A673 (cell line): ENCODE data around the gene FDX1. TPM values are rescaled to one million over a fixed set of nuclear protein-coding genes. Genes with fewer than 3 reads are reported as not detected.

ENCODE experiments used
- BruUV-seq: library from RNA; stranded (reverse); fragments of 400-500 nt; replicated peaks from 2 replicates; lab custom pipeline; 2021; lab: Mats Ljungman, UMichigan
- CTCF ChIA-PET: fragments of 300-600 bp; sonication (Branson Sonifier 250); formaldehyde crosslinking; loops from one replicate; lab custom pipeline; 2022; ENCODE audit warnings: antibody characterized with exemption; lab: Charles Lee
- POLR2A ChIA-PET: fragments of 300-600 bp; sonication (Branson Sonifier 250); formaldehyde crosslinking; loops from one replicate; lab custom pipeline; 2022; ENCODE audit warnings: antibody characterized with exemption; ENCODE audit not compliant: low non-redundant PET; lab: Charles Lee
- DNase-seq: peaks from one replicate; pipeline ENCODE4 v3.0.0-alpha.2; 2015; ENCODE audit warnings: low spot score
- H3K27ac ChIP-seq: fragments of 200-600 bp; sonication (generic); 2 replicates; pipeline ENCODE4 v1.5.1; 2016; ENCODE audit warnings: mixed run types, low read depth, mild to moderate bottlenecking, mixed read lengths, antibody characterized with exemption, low read length; ENCODE audit not compliant: poor library complexity, severe bottlenecking
- H3K27me3 ChIP-seq: fragments of 200-600 bp; sonication (generic); replicated peaks from 2 replicates; pipeline ENCODE4 v1.6.1; 2017; ENCODE audit warnings: mixed run types, low read depth, mild to moderate bottlenecking, mixed read lengths, antibody characterized with exemption, low read length; ENCODE audit not compliant: insufficient read depth, poor library complexity
- H3K36me3 ChIP-seq: fragments of 200-600 bp; sonication (generic); 2 replicates; pipeline ENCODE4 v1.6.1; 2016; ENCODE audit warnings: mixed run types, mild to moderate bottlenecking, mixed read lengths, antibody characterized with exemption, low read length; ENCODE audit not compliant: insufficient read depth, poor library complexity, severe bottlenecking
- H3K4me1 ChIP-seq: fragments of 200-600 bp; sonication (generic); 2 replicates; pipeline ENCODE4 v1.6.1; 2017; ENCODE audit warnings: mixed run types, mild to moderate bottlenecking, mixed read lengths, antibody characterized with exemption, low read length; ENCODE audit not compliant: insufficient read depth, poor library complexity, severe bottlenecking
- H3K4me3 ChIP-seq: fragments of 200-600 bp; sonication (generic); 2 replicates; pipeline ENCODE4 v1.5.1; 2016; ENCODE audit warnings: low read depth, mixed run types, mild to moderate bottlenecking, mixed read lengths, low read length; ENCODE audit not compliant: poor library complexity, severe bottlenecking
- H3K9me3 ChIP-seq: fragments of 200-600 bp; sonication (generic); 2 replicates; pipeline ENCODE4 v1.6.1; 2016; ENCODE audit warnings: mixed run types, low read depth, mild to moderate bottlenecking, mixed read lengths, antibody characterized with exemption, low read length; ENCODE audit not compliant: poor library complexity, severe bottlenecking
- EZH2 ChIP-seq: fragments of 200-600 bp; sonication (generic); IDR thresholded peaks from 2 replicates; pipeline ENCODE4 v1.6.1; 2017; ENCODE audit warnings: borderline replicate concordance, low read depth, mild to moderate bottlenecking, mixed read lengths, antibody characterized with exemption, low read length; ENCODE audit not compliant: poor library complexity, severe bottlenecking
- intact Hi-C: fragments of 100-400 bp; cut with micrococcal nuclease; formaldehyde crosslinking; loops from one replicate; pipeline ENCODE4 v1.10.0; 2022; ENCODE audit not compliant: unreplicated experiment
- total RNA-seq: library from RNA; stranded (reverse); gene quantifications from 2 replicates; pipeline ENCODE4 v1.2.3, GENCODE V29; 2021
- TF ChIP-seq, protein P1 (sequence below): fragments of 300-800, 200-600 bp; sonication (generic); conservative IDR thresholded peaks from 2 replicates; pipeline ENCODE4 v1.5.1; 2017; ENCODE audit warnings: low read depth, mild to moderate bottlenecking, antibody characterized with exemption, low read length, moderate library complexity, mixed read lengths

Gene FDX1
- total RNA-seq, 1 experiment from 2014 or later, result 62.3 TPM

DNA sequence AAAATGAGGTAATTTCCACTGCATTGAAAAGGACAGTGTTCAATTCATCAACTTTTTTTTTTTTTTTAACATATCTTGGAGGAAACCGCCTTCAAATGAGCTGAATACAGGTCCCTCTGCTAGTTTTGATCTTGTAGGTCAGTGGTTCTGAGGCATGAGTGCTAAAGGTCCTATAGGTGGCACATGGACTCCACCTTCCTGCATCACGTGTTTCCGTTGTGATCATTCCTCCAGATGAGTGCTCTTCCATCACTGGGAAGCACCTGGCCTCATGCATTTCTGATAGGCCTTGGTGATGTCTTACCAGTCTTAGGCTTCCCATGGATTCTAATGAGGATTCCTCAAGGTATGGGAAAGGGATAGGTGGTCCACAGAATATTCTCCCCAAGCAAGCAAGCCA is 37.8 kb downstream of the FDX1 start:
- Histone ChIP-seq H3K27me3 (no peaks in the 10 kb centered on the region), H3K9me3 (no peaks in the 10 kb centered on the region), H3K4me3 (no peak overlapping the region), H3K36me3 (peaks cover 30% of the 10 kb centered on the region), H3K27ac (no peak overlapping the region), H3K4me1 (peaks cover 6% of the 10 kb centered on the region)
- POLR2A ChIA-PET, result no interaction called here
- no TSS peak for BruUV-seq
- no peak for DNase-seq
- CTCF ChIA-PET, result no interaction called here
- intact Hi-C loops, result loop anchor here (10.0 kb wide), 1 partner anchor 957 kb away; no protein-coding TSS in a partner anchor
- TF ChIP-seq, protein P1, sequence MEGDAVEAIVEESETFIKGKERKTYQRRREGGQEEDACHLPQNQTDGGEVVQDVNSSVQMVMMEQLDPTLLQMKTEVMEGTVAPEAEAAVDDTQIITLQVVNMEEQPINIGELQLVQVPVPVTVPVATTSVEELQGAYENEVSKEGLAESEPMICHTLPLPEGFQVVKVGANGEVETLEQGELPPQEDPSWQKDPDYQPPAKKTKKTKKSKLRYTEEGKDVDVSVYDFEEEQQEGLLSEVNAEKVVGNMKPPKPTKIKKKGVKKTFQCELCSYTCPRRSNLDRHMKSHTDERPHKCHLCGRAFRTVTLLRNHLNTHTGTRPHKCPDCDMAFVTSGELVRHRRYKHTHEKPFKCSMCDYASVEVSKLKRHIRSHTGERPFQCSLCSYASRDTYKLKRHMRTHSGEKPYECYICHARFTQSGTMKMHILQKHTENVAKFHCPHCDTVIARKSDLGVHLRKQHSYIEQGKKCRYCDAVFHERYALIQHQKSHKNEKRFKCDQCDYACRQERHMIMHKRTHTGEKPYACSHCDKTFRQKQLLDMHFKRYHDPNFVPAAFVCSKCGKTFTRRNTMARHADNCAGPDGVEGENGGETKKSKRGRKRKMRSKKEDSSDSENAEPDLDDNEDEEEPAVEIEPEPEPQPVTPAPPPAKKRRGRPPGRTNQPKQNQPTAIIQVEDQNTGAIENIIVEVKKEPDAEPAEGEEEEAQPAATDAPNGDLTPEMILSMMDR, result no peak
- TF ChIP-seq EZH2, result no peak

DNA sequence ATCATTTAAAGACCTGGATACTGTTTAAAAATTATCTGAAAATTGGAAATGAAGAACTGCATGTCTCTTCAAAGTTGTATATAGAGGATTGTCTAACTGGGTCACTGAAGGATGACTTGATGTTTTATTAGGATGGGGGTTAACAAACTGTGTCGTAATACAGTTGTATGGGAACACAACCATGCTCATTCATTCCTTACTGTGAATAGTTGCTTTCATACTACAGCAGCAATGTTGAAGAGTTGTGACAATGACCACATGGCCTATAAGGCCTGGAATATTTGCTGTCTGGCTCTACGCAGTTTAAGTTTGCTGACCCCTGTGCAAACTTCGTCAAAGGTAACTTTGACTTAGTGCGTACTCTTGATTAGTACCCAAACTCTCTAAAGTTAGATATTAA is 38.4 kb downstream of the FDX1 start:
- intact Hi-C loops, result loop anchor here (10.0 kb wide), 1 partner anchor 957 kb away; no protein-coding TSS in a partner anchor
- DNase-seq, result no peak
- Histone ChIP-seq H3K27me3 (no peaks in the 10 kb centered on the region), H3K36me3 (peaks cover 25% of the 10 kb centered on the region), H3K4me3 (no peak overlapping the region), H3K27ac (no peak overlapping the region), H3K9me3 (no peaks in the 10 kb centered on the region), H3K4me1 (peaks cover 6% of the 10 kb centered on the region)
- no peak for TF ChIP-seq EZH2
- TF ChIP-seq, protein P1, result no peak
- ChIA-PET CTCF (no interaction called here), POLR2A (no interaction called here)
- BruUV-seq, result no TSS peak

DNA sequence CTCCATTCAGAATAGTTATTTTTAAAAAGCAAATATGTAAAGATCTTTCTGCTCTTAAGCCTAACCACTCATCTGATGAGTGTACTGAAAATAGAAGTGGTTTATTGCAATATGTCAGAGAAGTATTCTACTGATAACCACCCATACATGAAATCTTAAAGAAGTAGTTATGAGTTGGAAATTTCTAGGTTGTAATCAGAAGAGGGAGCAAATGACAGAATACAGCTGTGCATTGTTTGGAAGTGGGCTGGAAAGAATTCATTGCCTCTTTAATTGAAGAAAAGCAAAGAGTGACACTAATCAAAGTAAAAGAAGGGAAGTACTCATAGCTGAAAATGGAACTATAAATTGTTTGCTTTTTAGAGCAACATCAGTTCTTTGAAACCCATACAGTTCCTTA is 39.4 kb downstream of the FDX1 start:
- no peak for DNase-seq
- POLR2A ChIA-PET, result no interaction called here
- no TSS peak for BruUV-seq

More for the DNA sequence above, 39.4 kb downstream of the FDX1 start:
- no peak overlapping the region for H3K4me3 ChIP-seq
- H3K9me3 ChIP-seq, result no peaks in the 10 kb centered on the region
- no peak for TF ChIP-seq EZH2
- TF ChIP-seq, protein P1, result no peak
- CTCF ChIA-PET, result no interaction called here
- H3K4me1 ChIP-seq, result no peaks in the 10 kb centered on the region
- H3K27ac ChIP-seq, result no peak overlapping the region
- no peaks in the 10 kb centered on the region for H3K27me3 ChIP-seq
- peaks cover 16% of the 10 kb centered on the region for H3K36me3 ChIP-seq
- intact Hi-C loops, result loop anchor here (10.0 kb wide), 1 partner anchor 956 kb away; no protein-coding TSS in a partner anchor
